Astrocyte of the cerebellum (primary cell): ENCODE measurements around the gene RASL12.
"Not testable (repeated sequence)": the region's sequence is repeated elsewhere in the genome, so short reads cannot be mapped to it uniquely, and the experiment has no call there.

Experiments
- DNase-seq: peaks from one replicate; pipeline ENCODE4 v3.0.0-alpha.2; 2011; ENCODE audit warnings: low read depth
- H3K4me3 ChIP-seq: 2 replicates; pipeline ENCODE4 v1.5.1; 2011; ENCODE audit warnings: mild to moderate bottlenecking, low read depth, low read length, moderate library complexity
- CTCF ChIP-seq: IDR thresholded peaks from 2 replicates; pipeline ENCODE4 v1.5.1; 2012; ENCODE audit warnings: low read length, low read depth, moderate library complexity, mild to moderate bottlenecking; ENCODE audit errors: missing control alignments
- in situ Hi-C: cut with HindIII; loops from 2 replicates; pipeline ENCODE4 v1.10.0; 2017; ENCODE audit warnings: low sequenced_read_pairs

The RASL12 gene

GRCh38 chr15:65048241-65048640, 19.6 kb downstream of the RASL12 start:
- DNase-seq, result no peak
- no peak overlapping the region for H3K4me3 ChIP-seq
- TF ChIP-seq CTCF, result no peak
- in situ Hi-C loops, result no loop called here

- H3K4me3 ChIP-seq, result no peak within 1 kb of the TSS
- TF ChIP-seq CTCF, result no peak
- no peak for DNase-seq
- in situ Hi-C loops, result no loop called here
Measured at GRCh38 chr15:65044724-65045481, 22.9 kb downstream of the RASL12 start, which contains the start of gene SLC51B. Gene SLC51B (plus strand): TSS chr15:65045387. CDS start chr15:65050005, 4,618 bp downstream.

- H3K4me3 ChIP-seq, DNase-seq, in situ Hi-C loops: not testable (repeated sequence)
Measured at GRCh38 chr15:65044218-65044617, 23.6 kb downstream of the RASL12 start.

- DNase-seq, result no peak
- H3K4me3 ChIP-seq, result no peak overlapping the region
- in situ Hi-C loops, result no loop called here
- no peak for TF ChIP-seq CTCF
Measured at GRCh38 chr15:65042776-65043327, 24.9 kb downstream of the RASL12 start.

- DNase-seq, result no peak
- no peak overlapping the region for H3K4me3 ChIP-seq
- in situ Hi-C loops, result no loop called here
- no peak for TF ChIP-seq CTCF
Measured at GRCh38 chr15:65041787-65042186, 26.0 kb downstream of the RASL12 start.

GRCh38 chr15:65040461-65040860, 27.3 kb downstream of the RASL12 start:
- no peak for TF ChIP-seq CTCF
- H3K4me3 ChIP-seq, result no peak overlapping the region
- in situ Hi-C loops, result no loop called here

GRCh38 chr15:65038836-65039235, 29.0 kb downstream of the RASL12 start:
- in situ Hi-C loops, result no loop called here
- no peak for TF ChIP-seq CTCF
- no peak overlapping the region for H3K4me3 ChIP-seq
- no peak for DNase-seq

More at GRCh38 chr15:65040461-65040860, 27.3 kb downstream of the RASL12 start:
- DNase-seq, result no peak
